OCI-LY7 (cell line): ENCODE data around the gene CRYBB1. TPM values are rescaled to one million over a fixed set of nuclear protein-coding genes. Genes with fewer than 3 reads are reported as not detected.

Experiments
- microRNA-seq: library from miRNA; unstranded; fragments of <30 nt; microRNA quantifications from one replicate; pipeline ENCODE4 v1.2.0, GENCODE V29; 2022; ENCODE audit warnings: borderline replicate concordance
- small RNA-seq: library from RNA; depleted of rRNA; stranded (forward); fragments of <200 nt; gene quantifications from one replicate; pipeline ENCODE3, GENCODE V24; 2014
- total RNA-seq, 2 experiments: library from RNA; depleted of rRNA in 1 of 2; stranded (reverse); fragments of >200 nt in 1 of 2; shearing (Covaris generic) in 1 of 2; gene quantifications; 2 replicates each; pipeline ENCODE4 v1.2.3, GENCODE V29; 2014 to 2022

CRYBB1 gene
- total RNA-seq, 2 experiments from 2014 or later: 0.35 TPM; not detected in 1

Small RNA genes within 50 kb of the gene (microRNA-seq; reads per million reads assigned to microRNA genes)
- 6.1 reads per million for gene MIR548J

Small RNA genes within 50 kb of the gene (small RNA-seq; reads per million reads assigned to genes)
- gene MIR548J: not detected
- gene RF01874: not detected

Other genes starting within 250 kb of the CRYBB1 start
- 5.8 and 6.5 TPM in 2 replicates for gene ASPHD2, start 188.8 kb downstream of the CRYBB1 start, total RNA-seq (2014; rRNA removed; shearing (Covaris generic))
- 5.5 and 6.1 TPM in 2 replicates for gene ASPHD2, start 188.8 kb downstream of the CRYBB1 start, total RNA-seq (2022)
- gene HPS4, start 134.2 kb downstream of the CRYBB1 start, total RNA-seq (2014; rRNA removed; shearing (Covaris generic)): 64.8 and 77.4 TPM in 2 replicates
- 89.6 and 107 TPM in 2 replicates for gene HPS4, start 134.2 kb downstream of the CRYBB1 start, total RNA-seq (2022)
- gene SRRD, start 134.2 kb downstream of the CRYBB1 start, total RNA-seq (2014; rRNA removed; shearing (Covaris generic)): 20.7 and 23.1 TPM in 2 replicates
- 33.0 and 36.6 TPM in 2 replicates for gene SRRD, start 134.2 kb downstream of the CRYBB1 start, total RNA-seq (2022)
- 39.6 and 45.2 TPM in 2 replicates for gene TFIP11, start 105.6 kb downstream of the CRYBB1 start, total RNA-seq (2014; rRNA removed; shearing (Covaris generic))
- gene TFIP11, start 105.6 kb downstream of the CRYBB1 start, total RNA-seq (2022): 52.3 and 54.5 TPM in 2 replicates
- 19.1 and 19.9 TPM in 2 replicates for gene TPST2, start 27.9 kb downstream of the CRYBB1 start, total RNA-seq (2014; rRNA removed; shearing (Covaris generic))
- 12.5 and 14.4 TPM in 2 replicates for gene TPST2, start 27.9 kb downstream of the CRYBB1 start, total RNA-seq (2022)
- 3.2 TPM in 1 of 2 replicates, not detected in the other for gene CRYBA4, start 3.9 kb upstream of the CRYBB1 start, total RNA-seq (2014; rRNA removed; shearing (Covaris generic))
- gene CRYBA4, start 3.9 kb upstream of the CRYBB1 start, total RNA-seq (2022): 1.3 TPM in 1 of 2 replicates, not detected in the other
- gene MIAT, start 39.6 kb upstream of the CRYBB1 start, total RNA-seq (2014; rRNA removed; shearing (Covaris generic)): 8.7 and 11.8 TPM in 2 replicates
- 4.1 and 5.2 TPM in 2 replicates for gene MIAT, start 39.6 kb upstream of the CRYBB1 start, total RNA-seq (2022)